Measurements from ENCODE around the gene DSEL.
A peak's percentile ranks its signal among the peaks of the same experiment; 100 is the strongest.

The DSEL gene

GRCh38 chr18:67516539-67517443 is at the start of gene DSEL:
Gene DSEL, minus strand, starts transcription at chr18:67516720. Its CDS starts 2,112 bp downstream, at chr18:67514608.
- DNase-seq = peak; percentile 61 to 99 (median 98)

GRCh38 chr18:67553437-67553836 is 36.9 kb upstream of the DSEL start:
- no peak for DNase-seq

DNA sequence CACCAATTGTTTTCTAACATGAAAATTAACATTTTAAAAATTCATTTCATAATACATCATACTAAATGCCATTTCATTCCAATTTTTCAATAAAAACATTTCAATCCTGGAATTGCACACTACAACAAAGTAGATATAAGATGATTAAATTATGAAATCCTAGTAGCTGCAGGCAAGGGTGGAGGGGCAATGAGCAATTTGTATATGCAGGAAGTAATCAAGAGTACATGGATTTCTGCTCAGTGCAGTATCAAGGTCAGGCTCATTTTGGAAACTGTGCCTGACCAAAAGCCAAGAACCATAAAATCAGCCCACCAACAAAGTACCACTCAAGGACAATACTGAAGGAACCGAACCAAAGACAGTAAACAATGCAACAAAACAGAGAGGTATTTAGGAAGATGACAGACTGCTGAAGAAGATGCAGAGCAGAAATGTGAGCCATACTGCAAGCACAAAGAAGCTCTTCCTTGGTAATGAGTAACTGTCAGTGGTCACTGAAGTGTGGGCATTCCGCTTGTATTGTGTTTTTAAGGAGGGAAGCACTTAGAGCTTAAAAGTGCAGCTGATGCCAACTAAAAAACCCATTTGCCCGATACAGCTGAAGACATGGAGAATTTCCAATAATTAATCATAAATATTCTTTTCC is 34.5 kb upstream of the DSEL start:
- no peak for DNase-seq

DNA sequence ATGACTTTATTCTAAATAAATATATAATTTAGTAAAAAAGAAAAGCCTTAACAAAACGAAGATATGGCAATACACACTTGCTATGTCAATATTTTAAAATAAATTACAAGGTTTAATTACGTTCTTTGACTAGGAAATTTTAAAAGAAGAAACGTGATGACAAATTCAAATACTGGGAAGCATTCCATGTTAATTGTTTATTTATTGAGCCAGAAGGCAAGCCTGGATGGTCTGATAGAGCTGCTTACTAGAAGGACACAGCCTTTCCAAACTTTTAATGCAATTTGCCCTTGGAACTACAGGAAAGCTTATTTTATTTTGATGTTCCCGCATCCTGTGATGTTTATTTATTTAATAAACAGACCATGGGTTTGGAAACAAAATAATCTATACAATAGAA is 33.4 kb upstream of the DSEL start:
- DNase-seq = no peak

DNA sequence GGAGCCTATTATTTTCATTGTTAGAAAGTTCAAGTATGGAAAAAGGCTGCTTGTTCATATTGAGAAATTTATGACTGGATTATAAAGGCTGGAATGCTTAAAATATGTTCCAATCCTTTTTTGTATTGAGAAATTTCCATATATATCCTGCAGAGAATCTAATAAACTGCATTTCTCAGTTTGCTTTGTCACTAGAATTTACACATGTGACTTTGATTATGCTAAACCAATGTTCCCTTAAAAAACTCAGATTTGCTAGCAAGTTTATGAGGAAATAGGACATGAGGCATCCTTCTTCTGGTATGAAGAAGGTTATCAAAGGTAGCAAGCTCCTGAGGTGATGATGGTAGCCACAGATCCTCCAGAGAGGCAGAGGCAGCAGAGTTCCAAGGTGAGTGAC is 29.2 kb upstream of the DSEL start:
- no peak for DNase-seq

- no peak for DNase-seq
Measured at GRCh38 chr18:67540559-67540958, 24.0 kb upstream of the DSEL start.

- no peak for DNase-seq
Measured at GRCh38 chr18:67531929-67532328, 15.4 kb upstream of the DSEL start.

DNA sequence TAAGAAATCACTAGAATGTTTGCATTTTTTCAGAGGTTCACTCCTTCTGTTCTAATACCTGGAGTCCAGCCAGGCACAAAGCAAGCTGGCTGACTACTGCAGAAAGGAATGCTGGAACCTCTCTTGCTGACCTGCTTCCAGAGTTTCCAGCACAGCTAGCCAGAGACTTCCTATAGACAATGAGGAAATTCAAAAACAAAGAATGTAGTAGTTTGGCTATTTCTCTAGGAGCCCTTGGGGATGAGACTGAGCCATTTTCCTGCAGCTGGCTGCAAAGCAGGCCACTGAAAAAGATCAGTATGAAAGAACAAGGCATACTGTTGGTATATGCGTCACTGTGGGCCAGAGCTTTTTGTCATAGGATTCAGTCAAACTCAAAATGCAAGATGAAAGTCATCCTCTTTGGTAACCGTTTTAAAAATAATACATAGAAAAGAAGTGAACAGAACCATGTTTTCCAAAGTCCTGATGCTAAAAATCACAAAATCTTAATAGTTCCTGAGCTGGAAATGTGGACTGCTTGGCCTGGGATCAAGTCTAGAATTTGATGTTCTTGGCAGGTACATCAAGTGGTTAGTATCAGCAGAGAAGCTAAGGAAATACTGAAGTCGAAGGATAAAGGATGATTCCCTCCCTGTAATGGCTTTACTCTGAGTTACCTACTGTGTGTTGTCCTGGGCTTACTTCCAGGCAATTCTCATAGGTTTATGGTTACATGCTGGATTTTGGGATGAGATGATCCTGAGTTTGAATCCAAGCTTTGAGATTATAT is 9.0 kb upstream of the DSEL start:
- peak in 5 of 14 donors; percentile 20 to 45 (median 36) for DNase-seq

GRCh38 chr18:67520351-67520921 is 3.9 kb upstream of the DSEL start:
- DNase-seq = no peak

GRCh38 chr18:67519592-67519991 is 3.1 kb upstream of the DSEL start:
- no peak for DNase-seq

DNA sequence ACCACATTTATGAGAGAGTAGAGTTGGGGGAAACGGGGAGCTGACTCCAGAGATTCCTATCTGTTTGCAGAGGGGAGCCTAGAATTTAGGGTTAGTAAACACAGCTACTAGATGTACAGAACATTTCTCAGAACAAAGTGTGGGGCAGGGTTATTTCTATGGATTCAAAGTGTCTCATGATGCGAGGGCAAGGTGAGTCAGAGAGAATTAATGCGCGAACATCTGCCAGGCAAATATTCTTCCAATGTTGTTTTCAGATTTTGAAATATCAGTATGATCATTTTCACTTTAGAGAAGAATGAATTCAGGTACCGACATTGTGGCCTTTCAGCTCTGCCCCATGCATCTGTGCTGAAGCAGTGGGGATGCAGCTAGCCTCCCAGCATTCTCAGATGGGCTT is 2.0 kb upstream of the DSEL start:
- no peak for DNase-seq

DNA sequence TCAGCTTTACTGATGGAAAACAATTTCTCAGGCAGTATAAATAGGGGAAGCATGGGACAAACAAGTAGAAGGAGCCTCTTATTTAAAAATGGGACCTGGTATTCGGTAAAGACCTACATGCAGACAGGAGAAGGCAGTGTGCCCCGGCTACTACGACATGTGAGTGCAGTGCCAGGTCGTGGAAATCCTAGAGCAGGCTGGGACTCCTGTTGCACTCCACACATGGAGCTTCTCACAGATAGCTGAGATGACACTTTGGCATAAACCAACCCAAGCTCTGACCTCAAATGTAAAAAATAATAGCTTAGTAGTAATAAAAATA is 885 bp upstream of the DSEL start:
- peak in 4 of 14 donors; percentile 38 to 77 (median 53) for DNase-seq

DNA sequence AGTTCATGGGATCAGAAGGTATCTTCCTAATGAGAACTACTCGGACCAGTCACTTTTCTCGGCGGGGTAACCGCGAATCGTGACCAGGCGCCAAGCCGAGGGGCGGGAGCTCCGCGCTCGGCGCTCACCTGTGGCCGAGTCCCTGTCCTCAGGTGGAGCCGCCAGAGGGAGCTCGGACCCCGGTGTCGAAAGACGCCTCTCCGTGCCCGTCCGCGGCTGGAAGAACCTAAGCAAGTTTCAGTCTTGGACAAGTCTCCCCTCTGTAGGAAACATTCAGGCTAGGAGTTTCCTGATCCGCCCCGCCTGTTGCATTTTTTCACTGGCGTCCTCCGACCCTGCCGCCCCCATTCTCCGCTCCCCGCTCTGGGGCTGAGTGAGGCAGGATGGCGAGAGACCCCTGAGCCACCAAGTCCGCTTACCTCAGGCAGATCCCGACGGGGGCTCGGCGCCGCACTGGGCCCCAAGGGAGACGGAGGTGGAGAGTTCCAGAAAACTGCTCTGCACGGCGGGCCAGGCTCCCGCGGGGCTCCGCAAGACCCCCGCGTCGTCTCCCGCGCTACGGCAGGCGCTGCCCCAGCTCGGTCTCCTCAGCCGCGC is 480 bp downstream of the DSEL start:
- peak in 13 of 14 donors; percentile 25 to 84 (median 74) for DNase-seq

- no peak for DNase-seq
Measured at GRCh38 chr18:67514901-67515540, 1.5 kb downstream of the DSEL start.

GRCh38 chr18:67514465-67514864 is 2.1 kb downstream of the DSEL start:
- DNase-seq = no peak

DNA sequence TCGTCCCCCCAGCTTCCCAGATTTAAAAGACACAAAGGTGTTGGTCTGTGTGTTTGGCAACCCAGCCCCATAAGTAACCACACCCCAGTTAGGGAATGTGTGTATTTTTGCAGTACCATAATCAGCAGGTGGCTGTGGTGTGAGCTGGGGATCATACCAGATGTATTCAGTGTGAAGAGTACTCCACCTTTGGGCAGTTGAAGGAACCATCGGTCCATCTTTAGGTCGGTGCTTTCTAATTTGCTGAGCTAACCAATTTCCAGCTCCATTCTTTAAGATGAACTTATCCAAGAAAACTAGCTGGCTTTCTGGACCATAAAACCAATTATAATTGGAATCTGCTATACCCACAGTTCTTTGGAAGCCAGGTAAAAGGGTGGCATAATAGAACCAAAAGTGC is 3.2 kb downstream of the DSEL start:
- DNase-seq = no peak

DNA sequence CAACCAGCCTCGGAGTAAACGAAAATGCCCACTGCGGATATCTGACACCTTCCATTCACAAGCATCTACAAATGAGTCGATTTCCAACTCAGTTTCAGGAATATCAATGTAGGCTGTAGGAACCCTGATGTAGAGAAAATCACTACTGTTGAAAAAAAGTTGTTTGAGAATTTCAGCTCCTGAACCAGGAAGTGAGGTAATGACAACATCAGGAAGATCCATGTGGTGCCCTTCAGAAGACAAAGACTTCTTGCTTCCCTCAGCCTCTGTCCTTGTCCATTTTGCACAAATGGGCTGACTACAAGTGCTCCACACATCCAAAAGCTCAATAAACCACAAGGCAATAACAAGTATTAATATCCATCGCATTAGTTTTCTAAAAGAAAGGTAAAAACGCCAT is 4.7 kb downstream of the DSEL start:
- peak in 1 of 14 donors; percentile 28 for DNase-seq

DNA sequence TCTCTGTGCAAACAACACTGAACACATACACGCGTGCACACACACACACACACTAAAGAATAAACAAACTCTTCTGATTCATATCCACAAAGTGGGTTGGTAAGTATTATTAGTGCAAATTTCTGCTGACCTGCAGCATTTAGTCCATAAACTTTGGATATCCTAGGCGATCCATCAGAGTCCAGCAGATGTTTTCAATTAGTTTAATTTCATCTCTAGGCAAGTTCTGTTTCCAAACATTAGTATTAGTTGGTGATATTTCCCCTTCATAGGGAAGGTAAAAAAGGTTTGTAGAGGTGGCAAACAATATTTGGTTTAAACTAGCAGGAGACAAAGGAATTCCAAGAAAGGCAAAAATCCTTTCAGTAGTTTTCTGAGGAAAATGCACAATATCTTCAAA is 5.7 kb downstream of the DSEL start:
- no peak for DNase-seq

GRCh38 chr18:67509741-67510391 is 6.7 kb downstream of the DSEL start:
- peak in 1 of 14 donors; percentile 25 for DNase-seq

DNA sequence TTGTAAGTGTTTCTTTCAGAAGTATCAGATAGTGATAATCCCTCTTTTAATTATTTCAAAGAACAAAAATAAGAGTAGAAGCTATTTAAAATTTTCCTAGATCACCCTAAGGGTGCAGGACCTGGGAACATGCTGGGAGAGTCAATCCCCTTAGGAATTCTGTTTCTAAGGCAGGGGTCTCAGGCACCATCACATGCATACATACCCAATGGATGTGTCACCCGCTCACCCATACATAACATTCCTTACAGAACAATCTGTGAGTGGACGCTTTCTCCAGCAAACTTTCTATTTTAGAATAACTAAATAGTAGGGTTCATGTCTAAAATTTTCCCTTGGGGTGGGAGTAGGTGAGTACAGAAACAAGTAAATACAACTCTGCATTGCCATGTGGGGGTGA is 8.4 kb downstream of the DSEL start:
- no peak for DNase-seq

DNA sequence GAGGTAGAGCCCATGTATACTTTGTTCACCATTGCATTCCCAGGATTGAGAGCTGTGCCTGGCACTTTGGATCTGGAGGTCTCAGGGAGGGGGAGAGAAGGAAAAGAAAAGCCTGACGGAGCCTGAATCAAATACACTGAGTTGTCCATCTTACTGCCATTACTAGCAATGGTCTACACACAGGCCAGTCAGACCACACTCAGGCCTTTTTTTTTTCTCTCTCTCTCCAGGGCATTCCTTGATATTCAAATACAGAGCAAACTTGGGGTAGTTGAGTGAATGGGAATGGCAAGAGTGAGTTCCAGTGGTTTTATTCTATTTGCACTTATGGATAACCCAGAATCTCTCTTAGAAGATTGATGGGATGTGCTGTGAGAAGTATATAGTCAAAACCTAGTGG is 11.8 kb downstream of the DSEL start:
- no peak for DNase-seq

All from C1 segment of cervical spinal cord (tissue), 14 donors.